Germinal center (tissue), 1 donor: ENCODE measurements around the gene GSAP.
A peak's percentile ranks its signal among the peaks of the same experiment; 100 is the strongest.

ENCODE experiments used
- DNase-seq: peaks from one replicate; pipeline ENCODE4 v3.0.0; 2012; ENCODE audit warnings: mixed read lengths, low spot score

GSAP gene

DNA sequence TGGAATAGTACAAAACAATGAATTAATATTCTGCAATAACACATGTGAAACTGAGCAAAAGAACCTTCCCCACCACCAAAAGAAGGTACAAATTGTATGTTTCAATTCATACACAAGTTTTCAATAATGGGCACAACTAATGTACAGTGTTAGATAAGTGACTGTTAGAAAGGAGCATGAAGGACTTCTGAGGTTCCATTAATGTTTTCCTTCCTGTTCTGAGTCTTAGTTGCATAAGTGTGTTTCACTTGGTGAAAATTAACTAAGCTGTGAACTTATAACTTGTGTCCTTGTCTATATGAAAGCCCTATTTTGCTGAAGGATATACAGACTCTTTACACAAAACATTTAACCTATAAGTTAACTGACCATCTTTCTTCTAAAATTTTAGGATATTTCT is 8.2 kb downstream of the GSAP start:
- DNase-seq = no peak

DNA sequence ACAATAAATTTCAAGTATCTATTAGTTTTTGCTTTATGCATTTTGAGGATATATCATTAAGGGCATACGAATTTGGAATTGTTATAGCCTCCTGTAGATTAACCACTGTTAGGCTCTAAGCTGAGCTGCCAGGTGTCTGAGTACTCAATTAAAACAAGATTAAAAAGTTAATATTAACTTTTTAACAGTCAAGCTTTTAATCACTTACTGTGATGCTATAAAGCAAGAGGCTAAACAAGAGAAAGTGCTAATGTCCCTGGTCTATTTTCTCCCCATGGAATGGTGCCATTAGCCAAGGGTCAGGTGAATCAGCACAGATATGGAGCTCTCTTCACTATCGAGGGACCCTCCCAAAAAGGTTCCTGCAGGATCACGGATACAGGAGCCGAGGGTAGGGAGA is 9.7 kb downstream of the GSAP start:
- no peak for DNase-seq

DNA sequence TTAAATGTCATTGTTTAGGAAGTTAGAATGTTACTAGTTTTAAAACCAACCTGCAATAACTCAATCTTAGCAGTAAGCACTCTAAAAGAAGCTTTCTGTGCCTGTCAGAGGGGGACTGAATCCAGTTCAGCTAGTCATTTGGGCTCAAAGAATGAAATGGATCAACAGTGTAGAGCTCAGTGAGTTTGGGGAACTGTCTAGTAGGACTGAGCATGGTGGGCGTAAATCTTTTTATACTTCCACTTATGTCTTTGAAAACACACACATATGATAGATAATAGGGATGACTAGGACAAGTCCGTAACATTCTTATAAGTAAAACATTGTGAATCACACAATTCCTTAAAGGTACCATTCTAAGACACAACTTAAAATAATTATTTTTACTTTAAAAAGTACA is 11.5 kb downstream of the GSAP start:
- DNase-seq = no peak

DNA sequence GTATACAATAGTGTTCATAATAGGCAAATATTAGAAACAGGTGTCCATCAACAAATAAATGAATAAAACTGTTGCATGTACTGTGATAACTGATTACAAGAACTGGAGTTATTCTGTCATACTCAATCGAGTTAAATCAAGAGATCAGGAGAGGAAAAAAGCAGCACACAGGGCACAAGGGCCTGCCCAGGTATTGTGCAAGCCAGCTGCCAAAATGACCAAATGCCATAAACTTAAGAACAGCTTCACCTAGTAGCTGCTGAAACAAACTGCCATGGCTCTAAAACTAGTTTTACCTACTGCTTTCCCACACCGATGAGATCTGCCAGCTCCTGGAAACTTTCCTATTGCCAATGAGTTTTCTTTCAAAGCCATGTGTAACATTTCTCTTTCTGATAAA is 12.2 kb downstream of the GSAP start:
- DNase-seq = no peak

DNA sequence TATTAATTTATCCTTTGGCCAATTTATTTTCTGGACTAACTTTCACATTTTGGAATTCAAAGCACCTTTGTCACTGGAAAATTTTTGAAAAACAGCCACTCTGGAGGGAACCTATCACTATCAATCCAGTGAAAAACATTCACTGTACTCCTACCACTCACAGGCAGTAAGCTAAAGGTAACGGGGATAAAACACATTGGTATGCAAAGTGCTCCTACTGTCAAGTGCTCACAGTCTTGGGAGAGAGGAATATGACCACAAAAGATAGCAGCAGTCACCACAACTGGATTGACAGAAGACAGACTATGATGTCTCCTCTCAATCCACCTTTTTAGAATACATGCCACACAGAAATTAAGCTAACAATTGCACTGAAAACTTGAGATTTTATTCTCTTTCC is 13.3 kb downstream of the GSAP start:
- no peak for DNase-seq

DNA sequence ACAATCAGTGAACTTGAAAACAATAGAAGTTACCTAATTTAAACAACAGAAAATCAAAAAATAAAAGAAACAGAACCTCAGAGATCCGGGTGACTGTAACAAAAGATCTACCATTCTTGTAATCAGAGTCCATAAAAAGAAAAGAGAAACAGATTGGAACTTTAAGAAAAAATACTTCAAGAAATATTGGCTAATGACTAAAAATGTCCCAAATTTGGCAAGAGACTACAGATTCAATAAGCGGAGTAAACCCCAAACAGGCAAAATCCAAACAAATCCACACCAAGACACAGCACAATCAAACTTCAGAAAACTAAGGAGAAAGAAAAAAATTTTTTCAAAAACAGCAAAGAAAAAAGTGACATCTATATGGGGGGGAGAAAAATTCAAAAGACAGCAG is 15.1 kb downstream of the GSAP start:
- no peak for DNase-seq

DNA sequence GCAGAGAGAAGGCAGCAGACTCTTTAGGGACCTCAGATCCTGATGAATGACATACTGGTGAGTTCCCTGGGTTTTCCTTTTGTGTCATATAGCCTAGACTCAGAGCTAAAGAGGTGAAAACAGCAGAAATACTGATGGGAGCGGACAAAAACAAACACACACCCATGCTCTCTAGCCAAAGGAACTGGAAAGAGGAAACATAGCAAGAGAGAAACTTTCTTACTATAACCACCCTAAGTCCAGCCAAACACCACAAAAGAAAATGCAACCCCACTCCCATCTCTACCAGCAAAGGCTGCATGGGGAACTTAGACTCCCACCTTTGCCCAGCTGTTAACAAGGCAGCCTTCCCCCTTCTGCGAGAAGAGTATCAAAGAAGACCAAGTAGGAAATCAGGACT is 16.3 kb downstream of the GSAP start:
- no peak for DNase-seq

DNA sequence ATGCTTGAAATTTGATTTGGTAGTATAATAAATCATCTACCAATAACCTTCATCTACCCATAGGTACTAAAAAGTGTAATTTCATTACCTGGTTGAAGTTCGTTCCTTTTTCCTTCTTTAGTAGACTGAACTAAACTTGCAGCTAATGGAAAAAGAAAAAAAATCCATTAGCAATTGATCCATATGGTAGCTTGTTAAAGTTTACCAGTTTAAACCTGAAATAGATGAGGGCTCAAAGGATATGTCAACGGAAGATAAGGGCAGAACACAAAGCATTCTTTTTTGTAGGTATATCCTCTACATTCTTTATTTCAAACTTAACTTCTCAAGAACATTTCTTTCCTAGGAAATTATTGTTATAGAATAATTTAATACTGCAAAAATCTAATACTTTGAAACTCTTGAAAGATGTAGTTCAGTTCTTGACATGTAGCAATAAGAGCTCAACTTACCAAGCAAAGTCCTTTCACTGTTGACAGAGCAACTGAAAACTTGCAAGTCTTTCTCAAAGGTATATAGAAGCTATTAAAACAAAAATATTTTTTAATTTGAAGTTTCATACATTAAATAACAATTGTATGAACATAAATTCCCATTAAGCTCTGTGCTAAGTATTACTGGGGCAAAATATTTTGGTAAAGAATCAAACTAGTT is 19.1 kb downstream of the GSAP start:
- no peak for DNase-seq

DNA sequence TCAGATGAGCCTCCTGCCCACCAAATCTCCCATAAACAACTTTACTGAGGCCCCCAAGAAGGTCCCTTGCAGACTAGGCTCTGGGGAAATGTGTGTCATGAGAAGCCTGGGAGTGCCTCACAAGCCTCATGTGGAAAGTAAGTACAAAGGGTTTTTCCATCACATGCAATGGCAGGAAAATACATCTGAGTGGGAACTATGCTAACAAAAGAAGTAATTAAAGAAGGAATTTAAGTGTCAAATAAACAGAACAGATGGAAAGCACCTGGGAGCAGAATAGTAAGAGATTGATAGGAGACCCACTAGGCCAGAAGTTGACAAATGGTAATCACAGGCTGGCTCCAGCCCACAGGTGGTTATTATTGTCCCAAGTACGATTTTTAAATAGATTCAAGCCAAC is 20.5 kb downstream of the GSAP start:
- no peak for DNase-seq

DNA sequence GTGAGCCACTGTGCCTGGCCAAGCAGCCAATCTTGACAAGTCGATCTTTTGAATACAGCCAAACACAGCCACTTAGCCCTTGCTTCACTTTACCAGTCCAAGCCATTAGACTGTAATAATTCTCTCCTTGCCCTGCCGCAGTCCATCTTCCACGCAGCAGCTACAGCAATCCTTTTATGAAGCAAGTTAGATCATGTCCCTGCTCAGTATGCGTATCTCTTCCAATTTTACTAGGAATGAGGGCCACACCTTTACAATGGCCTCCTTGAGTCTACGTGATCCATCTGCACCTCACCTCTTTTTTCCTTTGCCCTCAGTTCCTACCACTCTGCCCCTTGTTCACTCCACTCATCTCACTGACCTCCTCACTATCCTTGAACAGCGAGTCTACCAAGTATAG is 22.2 kb downstream of the GSAP start:
- no peak for DNase-seq

DNA sequence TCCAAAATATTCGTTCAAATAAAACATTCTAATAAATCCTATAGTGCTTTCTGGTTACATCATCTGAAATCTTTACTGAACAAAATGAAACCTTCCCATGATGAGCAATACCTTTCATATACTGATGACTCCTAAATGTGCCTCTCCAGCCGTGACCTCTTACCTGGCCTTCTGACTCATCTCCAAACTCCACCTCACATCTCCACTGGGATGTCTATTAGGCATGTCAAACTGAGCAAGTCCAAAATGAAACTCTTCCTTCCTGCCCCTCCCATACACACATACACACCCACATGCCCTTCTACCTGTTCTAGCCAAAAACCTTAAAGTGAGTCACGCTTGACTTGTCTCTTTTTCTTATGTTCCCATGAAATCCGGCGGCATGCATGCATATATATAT is 22.9 kb downstream of the GSAP start:
- peak; percentile 9 for DNase-seq

DNA sequence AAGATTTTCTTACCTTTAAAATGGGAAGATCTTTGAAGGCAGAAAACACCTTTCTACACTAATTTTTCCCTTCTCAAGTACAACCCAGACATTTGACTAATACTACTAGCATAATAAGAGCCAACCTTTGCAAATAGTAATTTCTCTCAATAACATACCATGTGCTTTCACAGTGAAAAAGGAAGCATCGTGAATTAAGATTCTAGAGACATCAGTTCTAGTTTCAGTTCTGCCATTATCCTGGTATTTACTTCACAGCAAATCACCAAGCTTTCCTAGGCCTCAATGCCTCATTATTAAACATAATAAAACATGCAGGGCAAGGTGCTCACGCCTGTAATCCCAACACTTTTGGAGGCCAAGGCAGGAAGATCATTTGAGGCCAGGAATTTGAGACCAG is 24.9 kb downstream of the GSAP start:
- peak; percentile 33 for DNase-seq

DNA sequence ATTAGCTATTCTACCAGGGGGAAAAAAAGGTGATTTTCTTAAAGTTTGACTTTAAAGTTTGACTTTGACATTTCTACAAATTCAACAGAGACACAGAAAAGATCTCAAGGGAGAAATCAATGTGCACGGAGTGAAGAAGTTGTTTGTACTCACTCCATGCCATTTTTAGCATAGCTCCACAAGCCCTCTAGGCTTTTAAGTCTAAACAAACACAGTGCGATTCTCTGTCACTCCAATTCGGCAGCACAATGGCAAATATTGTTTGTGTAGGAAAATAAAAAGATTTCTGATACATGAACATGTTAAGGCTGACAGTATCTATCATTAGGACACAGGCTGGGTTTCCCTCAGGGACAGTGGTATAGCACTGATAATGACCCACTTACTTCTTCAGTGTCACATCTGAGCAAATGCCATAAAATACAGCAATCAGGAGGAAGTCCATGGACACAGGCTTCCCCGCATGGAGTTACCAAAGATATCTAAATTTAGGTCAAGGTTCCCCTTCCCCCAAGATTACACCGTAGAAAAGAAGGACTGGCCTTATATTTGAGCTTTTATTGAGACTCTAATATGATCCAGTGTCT is 28.0 kb downstream of the GSAP start:
- no peak for DNase-seq

DNA sequence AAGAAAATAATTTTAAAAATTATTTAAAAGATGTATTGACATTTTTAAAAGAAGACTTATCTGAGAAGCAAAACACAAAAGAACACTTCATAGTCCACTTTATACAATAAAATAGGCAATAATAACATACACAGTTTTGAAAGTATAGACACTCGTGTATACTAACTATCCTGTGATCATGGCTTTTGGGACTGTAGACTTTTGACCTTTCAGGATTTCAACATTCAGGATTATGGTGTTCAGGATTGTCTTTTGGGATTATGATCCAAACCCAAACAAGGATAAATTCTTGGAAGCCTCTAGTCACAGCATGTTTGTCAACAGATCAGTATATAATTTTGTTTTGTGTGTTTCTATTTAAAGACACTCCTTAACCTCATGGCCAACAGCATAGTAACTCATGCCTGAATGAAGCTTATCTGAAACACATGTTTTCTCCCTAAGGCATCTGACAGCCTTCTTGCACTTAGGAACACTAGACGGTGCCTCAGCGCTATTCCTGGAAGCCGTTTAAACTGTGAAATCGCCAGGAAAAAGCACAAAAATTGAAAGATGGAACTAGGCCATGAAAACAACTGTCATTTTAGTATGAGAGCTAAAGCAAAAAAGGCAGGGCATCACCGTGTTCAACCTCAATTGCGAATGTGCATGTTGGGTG is 29.9 kb downstream of the GSAP start:
- no peak for DNase-seq

DNA sequence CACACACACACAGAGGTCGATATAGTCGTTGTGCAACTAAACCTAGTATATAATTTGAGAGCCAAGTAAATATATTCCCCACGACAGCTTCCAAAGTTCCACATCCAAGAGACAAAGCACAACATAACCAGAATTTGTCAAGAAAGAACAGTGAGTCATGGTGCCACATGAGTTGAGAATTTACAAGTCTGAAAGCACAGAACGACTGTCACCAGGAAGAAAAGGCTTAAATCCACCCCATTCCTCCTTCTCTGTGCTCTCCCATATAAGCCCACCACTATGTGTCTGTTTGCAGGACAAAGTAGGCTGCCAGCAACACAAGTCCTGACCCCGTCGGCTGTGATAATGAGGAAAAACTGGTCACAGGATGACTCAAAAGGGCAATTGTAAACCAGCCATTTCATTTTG is 32.8 kb downstream of the GSAP start:
- DNase-seq = no peak

DNA sequence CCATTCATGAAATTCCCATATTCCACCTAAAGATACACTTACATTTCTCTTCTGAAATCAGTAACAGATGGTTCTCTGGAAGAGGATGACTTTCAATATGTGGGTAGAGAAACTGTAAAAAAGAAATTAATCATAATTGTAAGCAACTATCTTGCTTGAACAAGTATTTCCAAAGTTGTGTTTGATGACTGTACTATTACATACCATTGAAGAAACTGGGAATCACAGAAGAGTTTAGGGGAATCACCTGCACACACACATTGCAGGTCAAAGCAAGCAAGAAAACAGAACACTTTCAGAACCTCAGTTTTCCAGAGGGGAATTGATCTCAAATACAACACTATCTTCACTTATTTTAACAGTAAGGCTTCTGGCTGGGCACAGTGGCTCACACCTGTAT is 33.6 kb downstream of the GSAP start:
- no peak for DNase-seq

DNA sequence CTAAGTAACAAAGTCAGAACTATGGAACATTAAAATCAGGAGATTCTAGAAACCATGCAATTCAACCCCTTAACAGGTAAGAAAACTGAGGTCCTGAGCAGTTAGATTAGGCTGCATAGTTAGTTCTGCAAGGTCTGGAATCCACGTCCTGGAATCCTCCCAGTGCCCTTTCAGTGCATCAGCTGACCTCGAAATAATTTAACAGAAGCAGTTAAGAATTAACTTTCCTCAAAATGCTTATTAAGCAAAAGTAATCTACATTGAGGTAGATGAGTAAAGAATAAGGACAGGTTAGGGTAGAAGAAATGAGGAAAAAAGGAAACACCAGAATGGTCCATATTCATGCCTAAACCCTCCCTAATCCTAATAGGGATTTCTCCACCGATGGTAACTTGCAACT is 37.6 kb downstream of the GSAP start:
- DNase-seq = no peak

DNA sequence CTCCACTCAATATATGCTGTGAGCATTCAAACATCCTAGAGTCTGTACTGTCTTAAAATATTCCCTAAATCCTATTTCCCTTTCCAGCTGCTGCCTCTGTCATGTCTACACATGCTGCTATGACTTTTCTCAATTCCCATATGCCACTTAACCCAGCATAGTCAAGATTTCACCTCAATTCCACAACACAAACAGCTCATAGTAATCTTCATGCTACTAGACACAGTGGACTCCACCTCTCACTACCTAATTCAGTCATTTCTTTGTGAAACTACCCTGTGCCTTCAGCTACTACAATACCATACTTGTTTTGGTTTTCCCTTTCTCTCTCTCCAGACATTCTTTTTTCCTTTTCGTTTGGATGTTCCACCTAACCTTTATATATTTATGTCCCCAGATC is 45.5 kb downstream of the GSAP start:
- no peak for DNase-seq

DNA sequence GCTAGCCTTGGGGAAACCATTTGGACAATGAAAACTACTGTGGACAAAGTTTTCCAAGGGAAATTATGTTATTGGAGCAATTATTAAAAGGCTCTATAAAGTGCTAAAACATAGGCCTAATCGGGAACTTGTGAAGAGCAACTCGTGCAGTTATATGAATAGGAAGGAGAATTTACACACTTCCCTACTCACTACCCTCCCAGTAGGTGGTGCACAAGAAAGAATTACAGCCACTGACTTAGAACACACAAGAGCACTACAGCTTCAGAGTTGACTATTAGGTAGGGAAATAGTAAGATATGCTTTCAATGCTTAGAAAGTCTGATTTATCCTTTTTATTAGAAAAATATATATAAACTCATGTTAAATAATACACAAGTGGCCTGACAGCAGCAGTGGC is 47.2 kb downstream of the GSAP start:
- no peak for DNase-seq

DNA sequence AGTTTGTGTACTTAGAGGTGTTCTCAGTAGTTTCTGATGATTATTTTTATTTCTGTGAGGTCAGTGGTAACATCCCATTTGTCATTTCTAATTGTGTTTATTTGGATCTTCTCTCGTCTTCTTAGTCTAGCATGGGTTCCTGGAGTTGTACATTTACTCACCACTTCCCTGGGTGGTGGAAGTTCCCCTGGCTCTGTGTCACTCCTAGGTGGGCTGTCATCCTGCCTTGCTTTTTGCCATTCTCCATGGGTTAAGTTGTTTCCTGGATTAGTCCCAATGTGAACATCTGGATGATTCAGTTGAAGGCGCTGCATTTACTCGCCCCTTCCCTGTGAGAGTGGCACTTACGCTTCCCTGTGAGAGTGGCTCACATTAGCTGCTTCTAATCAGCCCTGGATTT is 48.2 kb downstream of the GSAP start:
- DNase-seq = no peak

DNA sequence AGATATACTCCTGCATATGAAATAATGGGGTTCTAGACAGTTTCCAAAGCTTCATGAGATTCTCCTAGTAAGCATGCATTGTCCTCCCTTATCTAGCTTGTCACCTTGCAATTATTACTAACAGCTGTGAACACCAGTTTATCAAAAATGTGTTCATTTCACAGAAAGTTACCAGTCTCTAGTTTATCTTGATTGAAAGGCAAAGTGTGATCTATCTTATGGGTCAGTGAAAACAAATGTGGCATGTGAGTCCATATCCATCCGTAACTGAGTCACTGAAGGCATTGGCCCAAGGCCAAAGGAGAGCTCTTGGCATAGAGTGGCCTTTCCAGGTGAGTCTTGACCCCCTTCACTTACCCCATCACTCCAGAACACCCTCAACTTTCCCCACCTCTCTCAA is 53.2 kb downstream of the GSAP start:
- no peak for DNase-seq

DNA sequence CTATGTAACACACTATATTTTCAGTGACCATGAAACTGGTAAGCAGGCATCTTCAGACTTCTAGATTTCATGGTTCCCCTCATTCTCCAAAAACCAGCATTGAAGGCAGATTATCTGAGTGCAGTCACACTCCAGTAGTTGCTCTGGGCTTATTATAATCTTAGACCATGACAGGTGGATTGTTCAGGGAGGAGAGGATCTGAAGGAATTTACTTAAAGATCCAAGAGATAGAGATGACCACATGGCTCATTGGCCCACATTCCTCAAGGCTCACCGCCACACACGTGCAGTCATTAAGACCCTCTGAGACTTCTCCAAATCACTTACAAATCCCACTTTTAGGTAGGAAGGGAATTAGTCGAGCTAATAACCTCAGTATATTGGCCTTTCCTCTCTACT is 55.2 kb downstream of the GSAP start:
- DNase-seq = no peak

DNA sequence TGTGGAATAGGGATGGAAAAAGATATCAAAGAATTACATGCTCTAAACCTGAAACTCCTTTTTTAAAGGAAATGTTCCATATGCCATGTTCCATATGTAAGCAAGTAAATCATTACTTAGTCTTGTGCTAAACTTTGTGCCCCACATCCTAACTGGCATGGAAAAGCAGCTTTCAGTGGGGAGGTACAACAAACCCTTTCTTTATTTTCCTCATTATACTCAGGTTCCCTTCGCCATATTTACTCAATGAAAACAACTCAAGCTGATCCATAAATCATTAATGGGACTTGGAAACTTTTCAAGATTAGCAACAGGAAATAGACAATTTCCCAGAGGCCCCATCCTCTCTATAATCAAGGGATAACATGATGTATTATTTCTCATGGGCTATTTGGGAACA is 56.0 kb downstream of the GSAP start:
- DNase-seq = no peak

DNA sequence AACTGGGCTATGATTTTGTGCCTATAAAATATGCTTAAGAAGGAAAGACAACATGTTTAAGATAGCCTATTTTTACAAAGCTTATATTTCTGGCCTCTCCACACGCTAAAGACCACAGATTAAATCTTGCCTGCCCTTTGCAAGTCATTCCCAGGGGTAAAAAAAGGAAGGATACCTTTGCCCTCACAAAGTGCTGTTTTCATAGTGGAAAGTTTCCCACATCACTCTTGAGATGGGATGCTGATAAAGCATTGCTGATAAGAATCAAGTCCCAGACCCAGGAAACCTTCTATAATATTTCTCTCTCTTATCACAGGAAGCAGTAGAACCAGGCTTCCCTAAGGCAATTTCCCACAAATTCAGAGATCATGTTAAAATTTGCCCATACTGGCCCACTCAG is 56.5 kb downstream of the GSAP start:
- no peak for DNase-seq
